GM06990 (cell line): ENCODE results near the gene KIAA1671.

Experiments
- DNase-seq: peaks from one replicate; pipeline ENCODE4 v3.0.0-alpha.2; 2011; ENCODE audit not compliant: insufficient read length; ENCODE audit errors: extremely low read depth
- H3K27me3 ChIP-seq: replicated peaks from 2 replicates; pipeline ENCODE4 v1.6.0; 2011; ENCODE audit warnings: low read length; ENCODE audit not compliant: control insufficient read depth, insufficient read depth
- H3K36me3 ChIP-seq: 2 replicates; pipeline ENCODE4 v1.5.1; 2011; ENCODE audit warnings: low read length; ENCODE audit not compliant: control insufficient read depth, insufficient read depth
- H3K4me3 ChIP-seq: replicated peaks from 2 replicates; pipeline ENCODE4 v1.5.1; 2011; ENCODE audit warnings: low read depth, mild to moderate bottlenecking, control low read depth, low read length
- CTCF ChIP-seq: IDR thresholded peaks from 2 replicates; pipeline ENCODE4 v1.5.1; 2011; ENCODE audit warnings: low read length, control low read depth, mild to moderate bottlenecking, inconsistent platforms; ENCODE audit not compliant: insufficient read depth, poor library complexity, severe bottlenecking

KIAA1671 gene

GRCh38 chr22:25105817-25106650, 153.5 kb downstream of the KIAA1671 start:
- Histone ChIP-seq H3K4me3 (no peak overlapping the region), H3K27me3 (no peaks in the 10 kb centered on the region; the same call in 1 of the 2 replicates), H3K36me3 (no peaks in the 10 kb centered on the region)
- no peak for TF ChIP-seq CTCF
- no peak for DNase-seq

- Histone ChIP-seq H3K27me3 (no peaks in the 10 kb centered on the region; the same call in none of the 2 replicates), H3K4me3 (no peak overlapping the region), H3K36me3 (no peaks in the 10 kb centered on the region)
- TF ChIP-seq CTCF = no peak
- no peak for DNase-seq
These were observed 157.5 kb downstream of the KIAA1671 start for GRCh38 chr22:25109878-25110595.

- H3K36me3 ChIP-seq = no peaks in the 10 kb centered on the region
- no peak for TF ChIP-seq CTCF
- no peak for DNase-seq
- H3K27me3 ChIP-seq = no peaks in the 10 kb centered on the region; the same call in none of the 2 replicates
- no peak overlapping the region for H3K4me3 ChIP-seq
These were observed 158.0 kb downstream of the KIAA1671 start for GRCh38 chr22:25110596-25110845.

DNA sequence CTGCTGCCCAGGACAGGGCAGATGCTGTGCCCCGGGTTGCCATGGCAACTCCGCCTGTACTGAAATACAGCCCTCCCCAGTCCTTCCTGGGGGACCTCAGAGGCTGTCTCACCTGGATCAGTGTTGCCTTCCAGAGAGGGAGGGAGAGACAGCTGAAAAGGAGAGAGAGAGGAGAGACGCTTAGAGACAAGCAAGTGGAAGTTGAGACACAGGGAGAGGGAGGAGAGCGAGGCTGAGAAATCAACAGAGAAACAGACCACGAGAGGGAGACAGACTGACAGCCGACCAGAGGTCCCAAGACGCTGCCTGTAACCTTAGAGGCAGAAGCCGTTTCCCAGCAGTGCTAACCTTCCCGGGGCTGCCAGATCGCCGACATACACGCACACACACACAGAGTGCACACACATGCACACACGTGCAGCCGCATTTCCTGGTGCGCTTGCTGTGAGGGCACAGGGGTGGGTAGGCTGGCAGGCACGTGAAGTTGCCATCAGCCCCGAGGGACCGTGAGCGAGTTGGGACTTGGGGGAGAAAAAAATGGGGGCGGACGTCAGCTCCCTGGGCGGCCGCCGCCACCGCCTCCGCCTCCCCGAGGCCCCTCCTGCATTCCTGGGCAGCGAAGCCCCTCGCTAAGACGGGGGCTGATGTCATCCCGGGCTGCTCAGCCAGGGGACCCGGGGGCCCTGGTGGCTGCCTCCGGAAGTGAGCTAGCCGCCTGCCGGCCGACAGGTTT, 158.5 kb downstream of the KIAA1671 start:
- TF ChIP-seq CTCF = peak; percentile 66
- Histone ChIP-seq H3K36me3 (no peaks in the 10 kb centered on the region), H3K4me3 (peak overlapping the region; percentile 41), H3K27me3 (no peaks in the 10 kb centered on the region; the same call in none of the 2 replicates)
- DNase-seq = peak; percentile 30

GRCh38 chr22:25111579-25112517, 159.3 kb downstream of the KIAA1671 start:
- Histone ChIP-seq H3K27me3 (no peaks in the 10 kb centered on the region; the same call in none of the 2 replicates), H3K36me3 (no peaks in the 10 kb centered on the region), H3K4me3 (peak overlapping the region; percentile 41)
- TF ChIP-seq CTCF = no peak
- DNase-seq = no peak
